Skin epidermis (tissue), 12 donors: ENCODE data around the gene ESR2.
"Not testable (repeated sequence)": the region's sequence is repeated elsewhere in the genome, so short reads cannot be mapped to it uniquely, and the experiment has no call there.

Source experiments
- H3K27ac ChIP-seq, 21 experiments: fragments of 200-600 bp; sonication (generic) in 11 of 21; one replicate each; pipeline ENCODE4 v1.5.0; 2020; ENCODE audit warnings: mild to moderate bottlenecking in 3 of 21, inconsistent platforms in 2 of 21, moderate library complexity in 2 of 21
- H3K4me3 ChIP-seq, 7 experiments: fragments of 200-600 bp; sonication (generic) in 2 of 7; one replicate each; pipeline ENCODE4 v1.5.0; 2020; ENCODE audit warnings: inconsistent platforms in 2 of 7, mild to moderate bottlenecking in 2 of 7, moderate library complexity in 1 of 7

The ESR2 gene

GRCh38 chr14:64293976-64294671 is at the start of gene ESR2:
Gene ESR2 (minus strand): TSS chr14:64294371. CDS start chr14:64282985, 11,386 bp downstream.
- H3K27ac ChIP-seq = no peak within 1 kb of the TSS

GRCh38 chr14:64340560-64341196 is 46.5 kb upstream of the ESR2 start:
- H3K4me3 ChIP-seq = no peak overlapping the region
- no peak overlapping the region for H3K27ac ChIP-seq

More at GRCh38 chr14:64293976-64294671, at the start of gene ESR2:
- H3K4me3 ChIP-seq = peak within 1 kb of the TSS; percentile 11 to 36 (median 19)

GRCh38 chr14:64338616-64339316 is 44.6 kb upstream of the ESR2 start:
- H3K4me3 ChIP-seq = peak overlapping the region; percentile 49 to 76 (median 62)

GRCh38 chr14:64337888-64338615 is 43.9 kb upstream of the ESR2 start:
- Histone ChIP-seq H3K4me3 (peak overlapping the region; percentile 49 to 76 (median 62)), H3K27ac (peak overlapping the region; percentile 40 to 90 (median 82))

More at GRCh38 chr14:64338616-64339316, 44.6 kb upstream of the ESR2 start:
- H3K27ac ChIP-seq = peak overlapping the region; percentile 40 to 90 (median 82)

GRCh38 chr14:64329149-64329548 is 35.0 kb upstream of the ESR2 start:
- H3K4me3 ChIP-seq = no peak overlapping the region
- H3K27ac ChIP-seq = no peak overlapping the region

- Histone ChIP-seq H3K27ac (no peak overlapping the region), H3K4me3 (no peak overlapping the region)
Observed at GRCh38 chr14:64326502-64326901, 32.3 kb upstream of the ESR2 start.

GRCh38 chr14:64324895-64325294 is 30.7 kb upstream of the ESR2 start:
- H3K4me3 ChIP-seq = no peak overlapping the region

GRCh38 chr14:64324461-64324860 is 30.3 kb upstream of the ESR2 start:
- H3K27ac ChIP-seq = no peak overlapping the region
- no peak overlapping the region for H3K4me3 ChIP-seq

More at GRCh38 chr14:64324895-64325294, 30.7 kb upstream of the ESR2 start:
- no peak overlapping the region for H3K27ac ChIP-seq

- H3K27ac ChIP-seq, H3K4me3 ChIP-seq: not testable (repeated sequence)
Observed at GRCh38 chr14:64320362-64320761, 26.2 kb upstream of the ESR2 start.

- H3K4me3 ChIP-seq, H3K27ac ChIP-seq: not testable (repeated sequence)
Observed at GRCh38 chr14:64318695-64319094, 24.5 kb upstream of the ESR2 start.

- H3K4me3 ChIP-seq = no peak overlapping the region
- H3K27ac ChIP-seq = no peak overlapping the region
Observed at GRCh38 chr14:64303471-64303917, 9.3 kb upstream of the ESR2 start.

- H3K4me3 ChIP-seq = no peak overlapping the region
- H3K27ac ChIP-seq = no peak overlapping the region
Observed at GRCh38 chr14:64298773-64299172, 4.6 kb upstream of the ESR2 start.

GRCh38 chr14:64296561-64296960 is 2.4 kb upstream of the ESR2 start:
- H3K4me3 ChIP-seq = no peak overlapping the region

GRCh38 chr14:64294672-64295413 is 672 bp upstream of the ESR2 start:
- Histone ChIP-seq H3K4me3 (peak overlapping the region; percentile 11 to 36 (median 19)), H3K27ac (no peak overlapping the region)

More at GRCh38 chr14:64296561-64296960, 2.4 kb upstream of the ESR2 start:
- no peak overlapping the region for H3K27ac ChIP-seq

GRCh38 chr14:64292197-64292596 is 2.0 kb downstream of the ESR2 start:
- Histone ChIP-seq H3K27ac (no peak overlapping the region), H3K4me3 (no peak overlapping the region)

- Histone ChIP-seq H3K4me3 (no peak overlapping the region), H3K27ac (no peak overlapping the region)
Observed at GRCh38 chr14:64289571-64289970, 4.6 kb downstream of the ESR2 start.

- Histone ChIP-seq H3K27ac (no peak overlapping the region), H3K4me3 (no peak overlapping the region)
Observed at GRCh38 chr14:64281805-64282204, 12.4 kb downstream of the ESR2 start.

GRCh38 chr14:64279704-64280668 is 14.2 kb downstream of the ESR2 start:
- no peak overlapping the region for H3K4me3 ChIP-seq

More at GRCh38 chr14:64279704-64280668, 14.2 kb downstream of the ESR2 start:
- no peak overlapping the region for H3K27ac ChIP-seq
